Retina (tissue), 1 donor: Measurements from ENCODE around the gene PEF1.

Experiments
- DNase-seq: peaks from one replicate; pipeline ENCODE4 v3.0.0-alpha.2; 2016

PEF1 gene

GRCh38 chr1:31581821-31582810 lies 62.6 kb downstream of the PEF1 start:
- no peak for DNase-seq

DNA sequence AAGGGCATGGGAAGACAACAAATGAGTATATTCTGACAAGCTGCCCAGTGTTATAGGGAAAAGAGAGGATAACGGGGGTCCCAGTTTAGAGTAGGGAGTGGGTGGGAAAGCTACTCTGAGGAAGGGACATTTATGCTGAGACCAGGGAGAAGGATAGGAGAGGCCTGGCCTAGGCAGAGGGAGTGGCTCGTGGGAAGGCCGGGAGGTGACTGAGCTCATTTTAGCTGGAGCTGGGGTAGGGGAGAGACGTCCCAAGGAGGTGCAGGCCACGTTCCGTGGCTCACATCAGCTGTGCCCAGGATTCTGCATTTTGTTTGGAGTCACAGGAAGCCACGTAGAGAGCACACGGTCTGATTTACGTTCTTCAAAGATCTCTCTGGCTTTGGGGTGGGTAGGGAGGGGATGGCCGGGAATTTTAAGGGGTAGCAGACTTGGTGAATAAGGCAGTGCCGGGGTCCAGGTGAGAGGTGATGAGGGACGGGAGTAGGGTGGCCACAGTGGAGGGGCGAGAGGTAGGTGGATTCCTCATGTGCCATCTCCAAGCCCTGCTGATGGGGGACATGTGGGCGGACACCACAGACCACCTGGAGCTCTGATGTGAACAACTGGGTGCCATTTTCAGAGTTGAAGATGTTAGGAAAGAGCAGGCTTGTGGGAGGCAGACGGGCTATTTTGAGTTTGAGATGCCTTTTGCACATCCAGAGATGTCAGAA lies 63.6 kb downstream of the PEF1 start:
- DNase-seq = no peak

GRCh38 chr1:31580513-31580870 lies 64.2 kb downstream of the PEF1 start:
- no peak for DNase-seq
